Stimulated activated CD4-positive, alpha-beta T cell treated with anti-CD3 and anti-CD28 coated beads, Interleukin-15, amount 100 ng/mL, for 48 hours (primary cell): ENCODE data around the gene PLAC8L1.
"Not testable (repeated sequence)": the region's sequence is repeated elsewhere in the genome, so short reads cannot be mapped to it uniquely, and the experiment has no call there.

Experiments
- DNase-seq, 2 donors: peaks; one replicate each; pipeline ENCODE4 v3.0.0-alpha.2; 2020; ENCODE audit warnings: low read depth in 2 of 2

Gene PLAC8L1

GRCh38 chr5:146105477-146105876, at the start of gene PLAC8L1:
TSS of gene PLAC8L1 (minus strand) at chr5:146105577. CDS start at chr5:146104311, 1,266 bp downstream.
- DNase-seq: no peak

GRCh38 chr5:146151970-146152369, 46.6 kb upstream of the PLAC8L1 start:
- DNase-seq: no peak

- no peak for DNase-seq
Measured at GRCh38 chr5:146137967-146138403, 32.6 kb upstream of the PLAC8L1 start.

- no peak for DNase-seq
Measured at GRCh38 chr5:146130440-146131045, 25.2 kb upstream of the PLAC8L1 start.

- no peak for DNase-seq
Measured at GRCh38 chr5:146126068-146126467, 20.7 kb upstream of the PLAC8L1 start.

GRCh38 chr5:146124580-146124979, 19.2 kb upstream of the PLAC8L1 start:
- no peak for DNase-seq

GRCh38 chr5:146121451-146121850, 16.1 kb upstream of the PLAC8L1 start:
- DNase-seq: not testable (repeated sequence)

GRCh38 chr5:146118322-146118721, 12.9 kb upstream of the PLAC8L1 start:
- no peak for DNase-seq

- not testable (repeated sequence) for DNase-seq
Measured at GRCh38 chr5:146117216-146117615, 11.8 kb upstream of the PLAC8L1 start.

GRCh38 chr5:146116361-146116760, 11.0 kb upstream of the PLAC8L1 start:
- no peak for DNase-seq

- DNase-seq: no peak
Measured at GRCh38 chr5:146112476-146112875, 7.1 kb upstream of the PLAC8L1 start.

GRCh38 chr5:146111409-146111808, 6.0 kb upstream of the PLAC8L1 start:
- DNase-seq: no peak

GRCh38 chr5:146109379-146109778, 4.0 kb upstream of the PLAC8L1 start:
- DNase-seq: no peak

GRCh38 chr5:146108870-146109269, 3.5 kb upstream of the PLAC8L1 start:
- DNase-seq: not testable (repeated sequence)

GRCh38 chr5:146107901-146108300, 2.5 kb upstream of the PLAC8L1 start:
- DNase-seq: no peak

GRCh38 chr5:146103594-146103993, 1.8 kb downstream of the PLAC8L1 start:
- no peak for DNase-seq

GRCh38 chr5:146101646-146102045, 3.7 kb downstream of the PLAC8L1 start:
- no peak for DNase-seq

GRCh38 chr5:146098047-146098446, 7.3 kb downstream of the PLAC8L1 start:
- DNase-seq: no peak

- DNase-seq: no peak
Measured at GRCh38 chr5:146091881-146092280, 13.5 kb downstream of the PLAC8L1 start.

GRCh38 chr5:146089287-146089686, 16.1 kb downstream of the PLAC8L1 start:
- DNase-seq: no peak

- no peak for DNase-seq
Measured at GRCh38 chr5:146088098-146088497, 17.3 kb downstream of the PLAC8L1 start.

GRCh38 chr5:146084376-146084775, 21.0 kb downstream of the PLAC8L1 start:
- no peak for DNase-seq

- DNase-seq: no peak
Measured at GRCh38 chr5:146082798-146083197, 22.6 kb downstream of the PLAC8L1 start.

GRCh38 chr5:146081556-146081955, 23.8 kb downstream of the PLAC8L1 start:
- no peak for DNase-seq
